ENCODE data around the gene MAMLD1.
A peak's percentile ranks its signal among the peaks of the same experiment; 100 is the strongest.

Gene MAMLD1

GRCh38 chrX:150530821-150531220 lies 167.7 kb downstream of the MAMLD1 start:
- no peak for DNase-seq (ENCODE audit: low spot score)

DNA sequence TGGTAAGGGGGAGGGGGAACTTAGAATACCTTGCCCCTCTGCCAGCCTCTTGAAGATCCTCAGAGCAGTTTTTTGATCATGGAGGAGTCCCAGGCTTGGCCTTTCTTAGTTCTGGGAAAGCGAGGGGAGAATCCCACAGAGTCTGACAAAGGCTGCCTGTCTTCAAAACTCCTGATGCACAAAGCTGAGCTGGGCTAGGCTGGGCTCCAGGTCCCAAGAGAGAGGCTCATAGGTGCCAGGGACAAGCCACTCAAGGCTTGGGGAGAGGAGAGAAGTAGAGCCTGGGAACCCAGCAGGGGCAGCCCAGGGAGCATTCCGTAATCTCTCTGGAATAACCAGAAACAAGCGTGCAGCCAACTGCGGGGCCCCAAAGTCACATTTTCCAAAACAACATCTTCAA lies 168.3 kb downstream of the MAMLD1 start:
- DNase-seq (ENCODE audit: low spot score): no peak

- DNase-seq (ENCODE audit: low spot score): no peak
Measured at GRCh38 chrX:150533863-150534262, 170.7 kb downstream of the MAMLD1 start.

GRCh38 chrX:150536455-150537116 lies 173.5 kb downstream of the MAMLD1 start:
- DNase-seq (ENCODE audit: low spot score): no peak

GRCh38 chrX:150537851-150538250 lies 174.7 kb downstream of the MAMLD1 start:
- no peak for DNase-seq (ENCODE audit: low spot score)

- no peak for DNase-seq (ENCODE audit: low spot score)
Measured at GRCh38 chrX:150540965-150541364, 177.8 kb downstream of the MAMLD1 start.

DNA sequence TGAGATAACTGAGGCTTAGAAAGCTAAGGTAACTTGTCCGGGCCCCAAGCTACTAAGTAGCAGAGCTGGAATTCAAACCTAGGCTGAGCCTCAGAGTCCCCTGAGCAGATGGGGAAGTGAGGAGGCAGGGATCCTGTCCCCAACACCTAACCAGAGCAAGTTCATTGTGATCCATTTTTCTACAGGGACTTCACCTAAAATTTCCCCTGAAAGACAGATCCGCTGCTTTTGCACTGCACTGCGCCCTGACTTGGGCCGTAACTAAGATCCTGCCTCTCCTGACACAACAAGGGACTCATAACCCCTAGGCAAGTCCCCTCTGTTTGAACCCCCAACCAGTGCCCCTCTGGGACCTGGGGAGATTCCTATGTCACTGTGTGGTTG lies 179.7 kb downstream of the MAMLD1 start:
- DNase-seq (ENCODE audit: low spot score): no peak

- no peak for DNase-seq (ENCODE audit: low spot score)
Measured at GRCh38 chrX:150543230-150544155, 180.4 kb downstream of the MAMLD1 start.

DNA sequence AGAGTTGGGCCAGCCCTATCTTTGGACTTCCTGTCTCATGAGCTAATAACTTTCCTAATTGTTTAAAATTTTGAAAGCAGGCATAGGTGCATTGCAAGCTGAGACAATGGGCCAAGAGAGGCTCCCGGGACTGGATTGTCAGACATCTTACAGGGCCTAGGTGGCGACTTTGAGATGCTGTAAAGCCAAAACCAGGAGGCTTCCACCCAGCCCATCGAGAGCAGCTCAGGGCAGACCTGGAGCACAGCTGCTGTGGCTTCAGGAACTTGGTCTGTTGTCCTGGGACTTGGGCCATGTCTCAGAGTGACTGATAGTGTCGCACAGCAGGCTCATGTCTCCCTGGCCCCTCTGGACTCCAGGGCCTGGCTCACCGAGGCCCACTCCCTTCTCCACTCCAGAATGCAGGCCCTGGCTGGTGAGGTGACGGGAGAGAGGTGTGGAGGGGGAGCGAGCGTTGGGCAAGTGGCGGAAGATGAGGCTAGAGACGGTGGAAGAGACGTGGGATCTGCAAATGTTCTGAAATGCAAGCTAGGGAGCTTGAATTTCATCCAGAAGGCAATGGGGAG lies 181.2 kb downstream of the MAMLD1 start:
- no peak for DNase-seq (ENCODE audit: low spot score)

GRCh38 chrX:150544835-150545770 lies 182.0 kb downstream of the MAMLD1 start:
- no peak for DNase-seq (ENCODE audit: low spot score)

DNA sequence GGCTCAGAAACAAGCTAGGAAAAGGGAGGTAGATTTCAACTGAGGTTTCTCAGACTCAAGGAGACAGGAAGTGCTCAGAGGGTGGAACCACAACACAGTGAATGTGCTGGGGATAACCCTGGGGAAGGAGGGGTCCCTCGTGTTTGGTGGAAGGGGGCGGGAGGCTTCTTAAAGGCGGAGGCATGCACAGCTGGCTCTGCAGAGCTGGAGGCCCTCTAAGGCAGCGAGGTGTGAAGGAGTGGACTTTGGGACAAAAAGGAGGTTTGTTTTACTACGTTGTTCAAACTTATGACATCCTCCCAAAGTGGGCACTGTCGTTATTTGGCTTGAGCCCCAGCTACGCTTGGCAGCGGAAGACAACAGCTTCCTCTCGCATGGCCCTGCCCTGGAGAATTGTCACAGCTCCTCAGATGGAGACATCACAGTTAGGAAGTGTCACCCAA lies 183.6 kb downstream of the MAMLD1 start:
- DNase-seq (ENCODE audit: low spot score): no peak

DNA sequence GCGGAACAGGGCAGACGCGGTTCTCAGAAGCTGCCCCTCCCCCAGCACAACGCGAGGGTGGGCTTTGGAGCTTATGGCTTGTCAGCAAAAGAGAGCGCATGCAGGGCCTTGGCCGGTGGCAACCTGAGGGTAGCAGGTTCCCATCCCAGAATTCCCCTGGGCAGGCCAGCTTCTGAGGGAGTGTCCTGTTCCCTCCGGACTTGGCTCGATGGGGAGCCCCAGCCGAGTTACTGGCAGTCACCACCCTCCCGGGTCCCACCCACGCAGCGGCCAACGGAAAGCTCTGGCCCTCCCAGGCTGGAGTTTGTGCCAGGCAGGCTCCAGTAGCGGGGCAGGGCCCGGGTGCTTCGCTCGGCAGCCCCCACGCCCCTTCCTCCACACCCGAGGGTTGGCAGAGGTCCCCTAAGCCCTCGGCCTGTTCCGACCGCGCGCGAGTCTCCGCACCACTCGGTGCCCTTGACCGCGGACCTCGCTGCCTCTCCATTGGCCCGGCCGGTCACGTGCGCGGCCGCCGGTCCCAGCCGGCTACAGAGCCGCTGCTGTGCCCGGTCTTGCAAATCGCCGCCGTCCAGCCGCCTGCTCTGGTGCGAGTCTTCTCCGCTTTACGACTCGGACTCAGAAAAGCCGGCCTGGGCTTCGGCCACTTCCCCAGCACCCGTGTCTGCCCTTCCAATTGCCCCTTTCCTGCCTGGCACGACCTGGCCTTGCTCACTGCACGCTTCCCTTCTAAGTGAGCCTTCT lies 184.4 kb downstream of the MAMLD1 start:
- peak; percentile 31 for DNase-seq (ENCODE audit: low spot score)

- no peak for DNase-seq (ENCODE audit: low spot score)
Measured at GRCh38 chrX:150548251-150548650, 185.1 kb downstream of the MAMLD1 start.

DNA sequence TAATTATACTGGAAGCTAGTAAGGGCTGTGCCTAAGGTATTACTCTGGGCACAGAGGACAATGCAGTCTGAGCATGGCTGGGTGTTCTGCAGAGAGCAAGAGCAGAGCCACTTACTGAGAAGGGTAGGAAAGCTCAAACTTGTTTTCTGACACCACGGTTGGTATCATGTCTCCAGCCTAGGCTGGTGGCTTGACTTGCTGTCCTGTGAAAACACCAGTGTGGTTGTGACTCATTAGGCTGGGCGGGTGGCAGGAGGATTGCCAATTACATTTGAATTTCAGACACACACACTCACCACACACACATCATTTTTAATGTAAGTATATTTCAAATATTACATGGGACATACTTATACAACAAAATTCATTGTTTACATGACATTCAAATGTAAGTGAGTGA lies 185.6 kb downstream of the MAMLD1 start:
- no peak for DNase-seq (ENCODE audit: low spot score)

DNA sequence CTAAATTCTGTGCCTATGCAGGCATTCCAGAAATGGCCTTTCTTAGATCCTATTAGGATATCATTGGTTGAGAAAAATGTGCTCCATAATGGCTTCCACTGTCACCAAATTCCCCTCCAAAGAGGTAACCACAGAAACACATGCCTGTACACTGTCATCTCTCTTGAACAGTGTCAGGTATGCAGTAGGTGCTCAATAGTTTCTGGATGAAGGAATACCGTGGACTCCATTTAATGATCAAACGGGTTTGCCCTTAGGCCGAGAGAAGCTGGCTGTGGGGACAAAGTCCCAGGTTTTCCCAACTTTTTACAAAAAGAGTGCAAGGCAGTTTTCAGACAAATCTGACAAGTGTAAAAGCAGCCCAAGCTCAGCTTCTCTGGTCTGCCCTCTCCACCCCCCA lies 188.8 kb downstream of the MAMLD1 start:
- DNase-seq (ENCODE audit: low spot score): no peak

DNA sequence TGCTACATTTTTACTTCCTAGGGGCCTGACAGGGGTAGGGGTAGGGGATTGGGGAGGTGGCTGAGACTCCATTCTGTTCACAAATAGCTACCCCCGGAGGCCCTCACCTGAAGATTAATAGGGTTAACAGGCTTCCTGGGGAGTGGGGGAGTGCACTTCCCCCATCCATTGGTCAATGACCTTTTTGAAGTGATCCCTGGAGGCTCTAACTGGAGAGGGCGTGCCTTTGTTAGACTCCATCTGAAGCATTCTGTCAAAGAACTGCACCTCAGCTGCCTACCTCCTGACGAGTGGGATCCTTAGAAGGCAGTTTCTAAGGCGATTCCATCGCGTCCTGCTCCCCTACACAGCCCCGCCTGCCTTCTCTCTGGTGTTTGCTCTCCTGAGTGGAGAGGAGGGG lies 195.3 kb downstream of the MAMLD1 start:
- DNase-seq (ENCODE audit: low spot score): no peak

Measured in SK-N-DZ (cell line).